Esophagus muscularis mucosa (tissue), 4 donors: ENCODE results near the gene CEP57. TPM values are rescaled to one million over a fixed set of nuclear protein-coding genes. Genes with fewer than 3 reads are reported as not detected.
"Not testable (repeated sequence)": the region's sequence is repeated elsewhere in the genome, so short reads cannot be mapped to it uniquely, and the experiment has no call there.

Experiments used
- DNase-seq: peaks from one replicate; pipeline ENCODE4 v3.0.0-alpha.2; 2017; ENCODE audit errors: extremely low spot score
- H3K27ac ChIP-seq, 4 donors: fragments of 200-600 bp; sonication (generic); replicated peaks in 1 of 4; 1 replicate in 3 of 4; 2 replicates in 1 of 4; pipeline ENCODE4 v1.5.1; 2016 to 2019; ENCODE audit warnings: mild to moderate bottlenecking in 1 of 4
- H3K27me3 ChIP-seq, 4 donors: fragments of 200-600 bp; sonication (generic); one replicate each; pipeline versions ENCODE4 v1.5.1 to v1.6.0; 2016 to 2019
- H3K36me3 ChIP-seq, 4 donors: fragments of 200-600 bp; sonication (generic); one replicate each; pipeline ENCODE4 v1.5.1; 2016 to 2019
- H3K4me1 ChIP-seq, 4 donors: fragments of 200-600 bp; sonication (generic); one replicate each; pipeline ENCODE4 v1.5.1; 2016 to 2019
- H3K4me3 ChIP-seq, 4 donors: fragments of 200-600 bp; sonication (generic); 1 replicate in 2 of 4; 2 replicates in 2 of 4; pipeline ENCODE4 v1.5.1; 2016 to 2019; ENCODE audit warnings: mild to moderate bottlenecking in 4 of 4, moderate library complexity in 1 of 4
- H3K9me3 ChIP-seq, 4 donors: fragments of 200-600 bp; sonication (generic); 1 replicate in 3 of 4; 2 replicates in 1 of 4; pipeline ENCODE4 v1.5.1; 2016 to 2019
- EP300 ChIP-seq: sonication (generic); formaldehyde crosslinking; IDR thresholded peaks from one replicate; pipeline ENCODE4 v1.6.1; 2017; ENCODE audit warnings: antibody characterized with exemption
- POLR2A ChIP-seq: fragments of 450-650 bp; IDR thresholded peaks from one replicate; pipeline ENCODE4 v1.6.1; 2017; ENCODE audit warnings: antibody characterized with exemption, moderate library complexity, mild to moderate bottlenecking, low read depth
- POLR2AphosphoS5 ChIP-seq, 2 donors: sonication (generic); formaldehyde crosslinking; IDR thresholded peaks; one replicate each; pipeline ENCODE4 v1.6.1; 2017; ENCODE audit warnings: antibody characterized with exemption in 2 of 2
- WGBS: methylation state at CpG from one replicate; pipeline ENCODE4 v1.1.5; 2018; 5-methylcytosine and 5-hydroxymethylcytosine counted together
- intact Hi-C: fragments of 100-400 bp; cut with DNase I; formaldehyde crosslinking; loops from one replicate; pipeline ENCODE4 v1.15.1; 2023
- total RNA-seq, 4 donors: library from RNA; depleted of rRNA; stranded (reverse); fragments of >200 nt; gene quantifications; one replicate each; pipeline versions ENCODE4 v1.1.0 to v1.2.1, GENCODE V29; 2016
- TF ChIP-seq, protein P1 (sequence below), 3 experiments: fragments of 200-600 bp in 2 of 3; fragments of 450-650 bp in 1 of 3; sonication (generic) in 2 of 3; IDR thresholded peaks; one replicate each; pipeline ENCODE4 v1.5.1; 2017 to 2019; ENCODE audit warnings: antibody characterized with exemption in 3 of 3, mild to moderate bottlenecking in 2 of 3, moderate library complexity in 1 of 3

Gene CEP57
- total RNA-seq, 4 donors from 2014 or later: 22.9 to 46.9 (median 23.9) TPM

DNA sequence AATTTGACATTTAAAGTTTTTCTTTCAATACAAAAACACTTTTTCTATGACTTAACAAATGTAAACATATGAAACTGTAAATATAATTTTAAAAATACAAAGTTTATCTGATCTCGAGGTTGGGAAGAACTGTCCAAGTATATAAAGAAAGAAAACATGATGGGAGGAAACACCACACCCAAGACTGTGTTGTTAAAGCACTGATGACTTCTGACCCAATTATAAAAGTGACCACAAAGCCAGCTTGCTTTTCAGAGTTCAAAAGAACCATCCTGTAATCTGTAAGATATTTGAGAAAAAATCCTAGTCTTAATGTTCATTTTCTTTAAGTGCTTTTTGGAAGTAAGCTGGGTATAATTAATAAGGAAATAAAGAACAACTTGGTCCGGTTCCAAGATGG lies 15.6 kb downstream of the CEP57 start:
- Histone ChIP-seq H3K4me1 (no peaks in the 10 kb centered on the region), H3K36me3 (peaks cover 2 to 39% (median 9%) of the 10 kb centered on the region in 4 donors), H3K27me3 (no peaks in the 10 kb centered on the region), H3K27ac (no peak overlapping the region), H3K9me3 (no peaks in the 10 kb centered on the region), H3K4me3 (no peak overlapping the region)
- DNase-seq: no peak
- intact Hi-C loops: no loop called here
- TF ChIP-seq POLR2AphosphoS5 (IDR thresholded peaks at IDR 0.05) (no peak), POLR2A (no peak), EP300 (no peak)
- TF ChIP-seq, protein P1, sequence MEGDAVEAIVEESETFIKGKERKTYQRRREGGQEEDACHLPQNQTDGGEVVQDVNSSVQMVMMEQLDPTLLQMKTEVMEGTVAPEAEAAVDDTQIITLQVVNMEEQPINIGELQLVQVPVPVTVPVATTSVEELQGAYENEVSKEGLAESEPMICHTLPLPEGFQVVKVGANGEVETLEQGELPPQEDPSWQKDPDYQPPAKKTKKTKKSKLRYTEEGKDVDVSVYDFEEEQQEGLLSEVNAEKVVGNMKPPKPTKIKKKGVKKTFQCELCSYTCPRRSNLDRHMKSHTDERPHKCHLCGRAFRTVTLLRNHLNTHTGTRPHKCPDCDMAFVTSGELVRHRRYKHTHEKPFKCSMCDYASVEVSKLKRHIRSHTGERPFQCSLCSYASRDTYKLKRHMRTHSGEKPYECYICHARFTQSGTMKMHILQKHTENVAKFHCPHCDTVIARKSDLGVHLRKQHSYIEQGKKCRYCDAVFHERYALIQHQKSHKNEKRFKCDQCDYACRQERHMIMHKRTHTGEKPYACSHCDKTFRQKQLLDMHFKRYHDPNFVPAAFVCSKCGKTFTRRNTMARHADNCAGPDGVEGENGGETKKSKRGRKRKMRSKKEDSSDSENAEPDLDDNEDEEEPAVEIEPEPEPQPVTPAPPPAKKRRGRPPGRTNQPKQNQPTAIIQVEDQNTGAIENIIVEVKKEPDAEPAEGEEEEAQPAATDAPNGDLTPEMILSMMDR (IDR thresholded peaks at IDR 0.05): no peak
- 77% methylated on average over 2 of the region's 2 CpGs for WGBS

DNA sequence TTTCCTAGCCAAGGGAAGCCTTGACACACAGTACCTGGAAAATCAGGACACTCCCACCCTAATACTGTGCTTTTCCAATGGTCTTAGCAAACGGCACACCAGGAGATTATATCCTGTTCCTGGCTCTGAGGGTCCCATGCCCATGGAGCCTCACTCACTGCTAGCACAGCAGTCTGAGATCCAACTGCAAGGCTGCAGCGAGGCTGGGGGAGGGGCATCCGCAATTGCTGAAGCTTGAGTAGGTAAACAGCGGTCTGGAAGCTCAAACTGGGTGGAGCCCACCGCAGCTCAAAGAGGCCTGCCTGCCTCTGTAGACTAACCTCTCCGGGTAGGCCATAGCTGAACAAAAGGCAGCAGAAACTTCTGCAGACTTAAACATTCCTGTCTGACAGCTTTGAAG lies 16.2 kb downstream of the CEP57 start:
- H3K4me1 ChIP-seq, intact Hi-C loops, H3K27me3 ChIP-seq, DNase-seq, H3K9me3 ChIP-seq, H3K27ac ChIP-seq, H3K4me3 ChIP-seq: not testable (repeated sequence)
- WGBS: no CpG with 5 or more reads among the region's 6 CpGs
- peaks cover 0 to 36% (median 9%) of the 10 kb centered on the region in 4 donors for H3K36me3 ChIP-seq

DNA sequence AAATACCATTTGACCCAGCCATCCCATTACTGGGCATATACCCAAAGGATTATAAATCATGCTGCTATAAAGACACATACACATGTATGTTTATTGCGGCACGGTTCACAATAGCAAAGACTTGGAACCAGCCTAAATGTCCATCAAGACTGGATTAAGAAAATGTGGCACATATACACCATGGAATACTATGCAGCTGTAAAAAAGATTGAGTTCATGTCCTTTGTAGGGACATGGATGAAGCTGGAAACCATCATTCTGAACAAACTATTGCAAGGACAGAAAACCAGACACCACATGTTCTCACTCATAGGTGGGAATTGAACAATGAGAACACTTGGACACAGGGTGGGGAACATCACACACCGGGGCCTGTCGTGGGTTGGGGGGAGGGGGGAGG lies 20.8 kb downstream of the CEP57 start:
- H3K4me3 ChIP-seq, intact Hi-C loops, DNase-seq, H3K27ac ChIP-seq, H3K9me3 ChIP-seq, H3K4me1 ChIP-seq, H3K27me3 ChIP-seq: not testable (repeated sequence)
- peaks cover 0 to 41% (median 7%) of the 10 kb centered on the region in 4 donors for H3K36me3 ChIP-seq
- WGBS: 94% methylated on average over 4 of the region's 4 CpGs

DNA sequence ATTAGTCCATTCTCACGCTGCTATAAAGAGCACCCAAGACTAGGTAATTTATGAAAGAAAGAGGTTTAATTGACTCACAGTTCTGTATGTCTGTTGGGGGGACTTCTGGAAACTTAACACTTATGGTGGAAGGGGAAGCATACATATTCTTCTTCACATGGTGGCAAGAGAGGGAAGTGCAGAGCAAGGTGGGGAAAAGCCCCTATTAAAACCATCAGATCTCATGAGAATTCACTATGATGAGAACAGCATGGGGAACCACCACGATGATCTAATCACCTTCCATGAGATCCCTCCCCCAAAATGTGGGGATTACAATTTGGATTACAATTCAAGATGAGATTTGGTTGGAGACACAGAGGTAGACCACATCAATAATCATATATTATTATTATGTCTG lies 25.7 kb downstream of the CEP57 start:
- Histone ChIP-seq H3K4me1 (no peaks in the 10 kb centered on the region), H3K27me3 (no peaks in the 10 kb centered on the region), H3K36me3 (peaks cover 0 to 51% (median 14%) of the 10 kb centered on the region in 4 donors), H3K9me3 (no peaks in the 10 kb centered on the region), H3K4me3 (no peak overlapping the region), H3K27ac (no peak overlapping the region)
- intact Hi-C loops: no loop called here
- no peak for DNase-seq
- 94% methylated on average over 2 of the region's 2 CpGs for WGBS
- TF ChIP-seq POLR2AphosphoS5 (IDR thresholded peaks at IDR 0.05): no peak
- TF ChIP-seq POLR2A: no peak
- TF ChIP-seq, protein P1 (IDR thresholded peaks at IDR 0.05): no peak

DNA sequence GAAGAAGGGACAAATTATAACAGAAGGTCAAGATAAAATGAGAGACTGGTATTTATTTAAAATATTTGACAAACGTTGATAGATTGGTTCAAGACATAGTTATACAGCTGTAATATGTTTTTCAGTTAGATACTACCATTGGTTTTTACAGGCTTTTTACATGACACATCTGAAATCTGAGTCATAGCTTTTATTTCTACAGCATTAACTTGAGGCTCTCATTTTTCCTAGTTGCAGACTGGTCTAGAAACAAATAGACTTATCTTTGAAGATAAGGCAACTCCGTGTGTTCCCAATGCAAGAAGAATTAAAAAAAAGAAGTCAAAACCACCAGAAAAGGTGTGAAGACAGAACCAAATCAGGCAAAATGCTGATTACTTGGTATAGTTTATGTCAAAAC lies 31.3 kb downstream of the CEP57 start:
- Histone ChIP-seq H3K4me3 (no peak overlapping the region), H3K27ac (no peak overlapping the region), H3K36me3 (peaks cover 5 to 52% (median 27%) of the 10 kb centered on the region in 4 donors), H3K9me3 (no peaks in the 10 kb centered on the region), H3K4me1 (no peaks in the 10 kb centered on the region), H3K27me3 (no peaks in the 10 kb centered on the region)
- no peak for DNase-seq
- WGBS: 82% methylated on average over 2 of the region's 2 CpGs
- TF ChIP-seq POLR2A (no peak), EP300 (no peak), POLR2AphosphoS5 (IDR thresholded peaks at IDR 0.05) (no peak)
- TF ChIP-seq, protein P1 (IDR thresholded peaks at IDR 0.05): no peak
- intact Hi-C loops: no loop called here

DNA sequence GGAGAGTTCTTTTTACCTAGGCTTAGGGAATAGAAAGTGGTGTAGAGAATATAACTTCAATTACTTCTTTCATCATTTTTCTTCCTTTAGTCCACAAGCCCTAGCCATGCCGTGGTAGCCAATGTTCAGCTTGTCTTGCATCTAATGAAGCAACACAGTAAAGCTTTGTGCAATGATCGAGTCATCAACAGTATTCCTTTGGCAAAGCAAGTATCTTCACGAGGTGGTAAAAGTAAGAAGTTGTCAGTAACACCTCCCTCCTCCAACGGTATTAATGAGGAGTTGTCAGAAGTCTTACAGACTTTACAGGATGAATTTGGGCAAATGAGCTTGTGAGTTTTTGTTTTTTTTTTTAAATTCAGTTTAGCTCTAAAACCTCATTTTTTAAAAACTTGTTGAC lies 37.4 kb downstream of the CEP57 start:
- Histone ChIP-seq H3K4me1 (no peaks in the 10 kb centered on the region), H3K9me3 (no peaks in the 10 kb centered on the region), H3K27me3 (no peaks in the 10 kb centered on the region), H3K4me3 (no peak overlapping the region), H3K36me3 (peaks cover 11 to 75% (median 44%) of the 10 kb centered on the region in 4 donors), H3K27ac (no peak overlapping the region)
- 66% methylated on average over 4 of the region's 4 CpGs for WGBS
- TF ChIP-seq EP300: no peak
- TF ChIP-seq POLR2A: no peak
- TF ChIP-seq POLR2AphosphoS5 (IDR thresholded peaks at IDR 0.05): no peak
- TF ChIP-seq, protein P1 (IDR thresholded peaks at IDR 0.05): no peak
- DNase-seq: no peak
- intact Hi-C loops: no loop called here
